Natural killer cell (primary cell): Measurements from ENCODE around the gene SPTLC1. TPM values are rescaled to one million over a fixed set of nuclear protein-coding genes. Genes with fewer than 3 reads are reported as not detected.

Experiments used
- ATAC-seq, 3 donors: fragments of 150-1000 bp in 2 of 3; fragments of 200-7000 bp in 1 of 3; cut with Tn5 transposase; 1 replicate in 1 of 3; 2 replicates in 2 of 3; pipeline ENCODE4 v1.10.0; 2021; ENCODE audit warnings: mild to moderate bottlenecking in 2 of 3, moderate library complexity in 2 of 3
- DNase-seq, 2 donors: peaks; one replicate each; pipeline versions ENCODE4 v3.0.0 to v3.0.0-alpha.2; 2013 to 2021; ENCODE audit warnings: mixed read lengths in 1 of 2
- H3K27ac ChIP-seq: one replicate; pipeline ENCODE4 v1.5.1; 2013; ENCODE audit warnings: mild to moderate bottlenecking, low read length
- H3K27me3 ChIP-seq: one replicate; pipeline ENCODE4 v1.6.1; 2013; ENCODE audit warnings: low read length; ENCODE audit not compliant: control insufficient read depth, insufficient read depth
- H3K36me3 ChIP-seq: one replicate; pipeline ENCODE4 v1.6.1; 2013; ENCODE audit warnings: low read length; ENCODE audit not compliant: control insufficient read depth, insufficient read depth
- H3K4me1 ChIP-seq: one replicate; pipeline ENCODE4 v1.6.1; 2013; ENCODE audit warnings: low read length; ENCODE audit not compliant: control insufficient read depth, insufficient read depth
- H3K4me3 ChIP-seq: one replicate; pipeline ENCODE4 v1.5.1; 2013; ENCODE audit warnings: low read length
- H3K9me3 ChIP-seq: one replicate; pipeline ENCODE4 v1.6.1; 2013; ENCODE audit warnings: low read length; ENCODE audit not compliant: control insufficient read depth, insufficient read depth
- H3K27ac Mint-ChIP-seq, 2 donors: one replicate each; pipeline ENCODE4 v1.8.0; 2022; ENCODE audit warnings: mild to moderate bottlenecking in 2 of 2, mixed read lengths in 2 of 2, moderate library complexity in 1 of 2
- H3K27me3 Mint-ChIP-seq, 2 donors: one replicate each; pipeline ENCODE4 v1.8.0; 2022; ENCODE audit warnings: low read depth in 2 of 2, mixed read lengths in 2 of 2
- H3K36me3 Mint-ChIP-seq: one replicate; pipeline ENCODE4 v1.8.0; 2022; ENCODE audit warnings: mixed read lengths
- H3K4me1 Mint-ChIP-seq, 2 donors: one replicate each; pipeline ENCODE4 v1.8.0; 2022; ENCODE audit warnings: mixed read lengths in 2 of 2
- H3K4me3 Mint-ChIP-seq: one replicate; pipeline ENCODE4 v1.8.0; 2022; ENCODE audit warnings: mild to moderate bottlenecking, moderate library complexity, mixed read lengths
- H3K9me3 Mint-ChIP-seq, 2 donors: one replicate each; pipeline ENCODE4 v1.8.0; 2022; ENCODE audit warnings: mixed read lengths in 2 of 2
- CTCF ChIP-seq: fragments of 200-600 bp; IDR thresholded peaks from one replicate; pipeline ENCODE4 v1.8.0; 2022; ENCODE audit warnings: antibody characterized with exemption
- WGBS: methylation state at CpG from one replicate; pipeline ENCODE4 v1.1.7; 2013; ENCODE audit warnings: missing lambda C conversion rate; ENCODE audit not compliant: insufficient coverage; 5-methylcytosine and 5-hydroxymethylcytosine counted together
- intact Hi-C: fragments of 100-400 bp; cut with micrococcal nuclease; formaldehyde crosslinking; loops from one replicate; pipeline ENCODE4 v1.14.2; 2022
- total RNA-seq, 4 donors: library from RNA; stranded (reverse); fragments of 120-200 nt in 1 of 4; gene quantifications; one replicate each; pipeline versions ENCODE4 v1.2.3 to v1.2.4, GENCODE V29; 2013 to 2022

SPTLC1 gene
- total RNA-seq = 10 to 100 TPM; 45.6 to 59.3 (median 47.8) TPM
- total RNA-seq (2013) = 55.7 TPM

DNA sequence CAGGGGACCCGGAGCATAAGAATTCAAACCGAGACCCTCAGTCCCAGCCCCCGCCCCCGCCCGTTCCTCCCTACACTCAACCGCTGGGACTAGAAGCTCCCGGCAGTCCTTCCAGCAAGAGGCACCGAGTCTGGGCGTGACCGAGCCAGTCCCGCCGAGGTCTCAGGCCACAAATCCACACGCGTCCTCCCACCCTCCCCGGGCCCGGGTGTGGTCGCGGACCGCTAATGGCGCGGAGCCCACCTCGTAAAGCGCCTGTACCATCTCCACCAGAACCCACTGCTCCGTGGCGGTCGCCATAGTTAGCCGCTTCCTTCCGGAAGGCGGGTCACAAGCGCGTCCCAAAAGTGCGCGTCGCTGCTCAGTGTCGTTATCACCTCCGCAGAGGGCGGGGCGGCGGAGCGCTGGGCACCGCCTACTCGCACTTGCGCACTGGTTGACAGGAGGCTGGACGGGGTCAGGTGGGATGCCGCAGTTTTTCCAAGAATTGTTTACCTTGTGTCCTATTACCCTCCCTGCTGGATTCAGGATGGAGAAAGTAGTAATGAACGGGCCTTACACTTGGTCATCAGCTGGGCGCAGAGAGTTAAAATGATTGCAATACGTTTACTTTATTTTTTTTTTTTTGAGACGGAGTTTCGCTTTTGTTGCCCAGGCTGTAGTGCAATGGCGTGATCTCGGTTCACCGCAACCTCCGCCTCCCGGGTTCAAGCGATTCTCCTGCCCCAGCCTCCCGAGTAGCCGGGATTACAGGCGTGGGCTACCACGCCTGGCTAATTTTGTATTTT, at the start of gene SPTLC1:
Gene SPTLC1, minus strand, starts transcription at position 343 of the 788 bp plus-strand sequence. Its CDS starts 43 bp downstream, at position 300.
- peak within 1 kb of the TSS; percentile 63 for H3K4me3 ChIP-seq
- H3K27me3 Mint-ChIP-seq = peaks cover 6 to 7% of the 10 kb centered on the region in 2 donors
- TF ChIP-seq CTCF = no peak
- H3K27ac ChIP-seq = peak within 1 kb of the TSS; percentile 90
- H3K27ac Mint-ChIP-seq = peak within 1 kb of the TSS; percentile 97 to 99
- H3K9me3 Mint-ChIP-seq = no peaks in the 10 kb centered on the region
- DNase-seq = peak; percentile 96 to 98
- peak; percentile 97 to 100 (median 97) for ATAC-seq
- no peaks in the 10 kb centered on the region for H3K9me3 ChIP-seq
- intact Hi-C loops = loop anchor here (10.0 kb wide), 1 partner anchor 650 kb away; the partner anchor contains the start of gene BICD2
- no peaks in the 10 kb centered on the region for H3K27me3 ChIP-seq
- peaks cover 22% of the 10 kb centered on the region for H3K36me3 ChIP-seq
- H3K4me1 Mint-ChIP-seq = peaks cover 28 to 46% of the 10 kb centered on the region in 2 donors
- under 1% methylated on average over 60 of the region's 60 CpGs for WGBS
- H3K4me1 ChIP-seq = peaks cover 16% of the 10 kb centered on the region
- peaks cover 14% of the 10 kb centered on the region for H3K36me3 Mint-ChIP-seq
- peak within 1 kb of the TSS; percentile 95 for H3K4me3 Mint-ChIP-seq

DNA sequence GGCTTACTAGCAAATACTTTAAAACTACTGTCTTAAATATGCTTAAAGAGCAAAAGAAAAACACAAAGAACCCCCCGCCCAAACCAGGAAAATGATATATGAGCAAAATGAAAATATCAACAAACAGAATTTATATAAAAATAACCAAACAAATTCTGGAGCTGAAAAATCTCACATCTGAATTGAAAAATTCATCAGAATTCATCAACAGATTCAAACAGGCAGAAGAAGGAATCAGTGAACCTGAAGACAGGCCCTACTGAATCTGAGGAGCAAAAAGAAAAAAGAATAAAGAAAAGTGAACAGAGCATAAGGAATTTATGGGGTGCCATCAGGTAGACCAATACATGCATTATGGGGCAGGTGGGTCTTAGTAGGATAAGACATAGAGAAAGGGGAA, 49.8 kb upstream of the SPTLC1 start:
- Histone ChIP-seq H3K36me3 (no peaks in the 10 kb centered on the region), H3K27ac (no peak overlapping the region), H3K4me1 (no peaks in the 10 kb centered on the region), H3K9me3 (peaks cover 5% of the 10 kb centered on the region), H3K4me3 (no peak overlapping the region), H3K27me3 (no peaks in the 10 kb centered on the region)
- Mint-ChIP-seq H3K4me3 (no peak overlapping the region), H3K27ac (no peak overlapping the region), H3K9me3 (peaks cover 2 to 9% of the 10 kb centered on the region in 2 donors), H3K4me1 (no peaks in the 10 kb centered on the region), H3K27me3 (peaks cover 10 to 36% of the 10 kb centered on the region in 2 donors), H3K36me3 (peaks cover 18% of the 10 kb centered on the region)
- TF ChIP-seq CTCF = no peak
- intact Hi-C loops = no loop called here
- ATAC-seq (no peak), DNase-seq (no peak)
- WGBS = no CpG with 5 or more reads among the region's 1 CpG

GRCh38 chr9:92164490-92164889, 49.3 kb upstream of the SPTLC1 start:
- H3K36me3 ChIP-seq = no peaks in the 10 kb centered on the region
- Mint-ChIP-seq H3K4me3 (no peak overlapping the region), H3K27ac (no peak overlapping the region), H3K9me3 (peaks cover 2 to 9% of the 10 kb centered on the region in 2 donors), H3K27me3 (peaks cover 10 to 31% of the 10 kb centered on the region in 2 donors), H3K36me3 (peaks cover 18% of the 10 kb centered on the region), H3K4me1 (no peaks in the 10 kb centered on the region)
- DNase-seq (no peak), ATAC-seq (no peak)
- 100% methylated on average over 2 of the region's 2 CpGs for WGBS
- no peak overlapping the region for H3K27ac ChIP-seq
- no peaks in the 10 kb centered on the region for H3K27me3 ChIP-seq
- no peaks in the 10 kb centered on the region for H3K4me1 ChIP-seq
- no peak for TF ChIP-seq CTCF
- intact Hi-C loops = no loop called here
- H3K9me3 ChIP-seq = peaks cover 5% of the 10 kb centered on the region
- no peak overlapping the region for H3K4me3 ChIP-seq
